OCI-LY1 (cell line): Measurements from ENCODE around the gene NDST4.

ENCODE experiments used
- H2AFZ ChIP-seq: fragments of 200-600 bp; sonication (generic), shearing (Covaris generic); 2 replicates; pipeline ENCODE4 v1.6.0; 2014; ENCODE audit warnings: antibody characterized with exemption, mild to moderate bottlenecking, low read length
- H3F3A ChIP-seq: fragments of 200-600 bp; sonication (generic), shearing (Covaris generic); 2 replicates; pipeline ENCODE4 v1.6.0; 2014; ENCODE audit warnings: mild to moderate bottlenecking, antibody characterized with exemption, low read length, moderate library complexity; ENCODE audit not compliant: insufficient read depth
- H3K27ac ChIP-seq: fragments of 200-600 bp; sonication (generic); 2 replicates; pipeline ENCODE4 v1.5.1; 2014; ENCODE audit warnings: low read length, mixed run types, mild to moderate bottlenecking, low read depth; ENCODE audit not compliant: poor library complexity, severe bottlenecking
- H3K27me3 ChIP-seq: fragments of 200-600 bp; sonication (generic); 2 replicates; pipeline ENCODE4 v1.6.0; 2014; ENCODE audit warnings: antibody characterized with exemption, mild to moderate bottlenecking, low read length, moderate library complexity; ENCODE audit not compliant: insufficient read depth
- H3K36me3 ChIP-seq: fragments of 200-600 bp; sonication (generic); 2 replicates; pipeline ENCODE4 v1.6.1; 2014; ENCODE audit warnings: mild to moderate bottlenecking, antibody characterized with exemption, low read length, moderate library complexity, mixed read lengths; ENCODE audit not compliant: insufficient read depth
- H3K4me1 ChIP-seq: fragments of 200-600 bp; sonication (generic); 2 replicates; pipeline ENCODE4 v1.5.1; 2014; ENCODE audit warnings: mild to moderate bottlenecking, low read length, moderate library complexity; ENCODE audit not compliant: insufficient read depth, severe bottlenecking
- H3K4me2 ChIP-seq: fragments of 200-600 bp; sonication (generic), shearing (Covaris generic); 2 replicates; pipeline ENCODE4 v1.6.1; 2014; ENCODE audit warnings: low read length
- H3K4me3 ChIP-seq: fragments of 200-600 bp; sonication (generic); 2 replicates; pipeline ENCODE4 v1.5.1; 2014; ENCODE audit warnings: low read length, low read depth, mild to moderate bottlenecking, mixed read lengths; ENCODE audit not compliant: poor library complexity, severe bottlenecking
- H3K79me2 ChIP-seq: fragments of 200-600 bp; shearing (Covaris generic); 2 replicates; pipeline ENCODE4 v1.6.1; 2016; ENCODE audit warnings: mixed run types, low read length, mixed read lengths; ENCODE audit not compliant: insufficient read depth
- H3K9ac ChIP-seq: fragments of 200-600 bp; sonication (generic), shearing (Covaris generic); 2 replicates; pipeline ENCODE4 v1.6.1; 2014; ENCODE audit warnings: mild to moderate bottlenecking, low read length, mixed read lengths
- H3K9me2 ChIP-seq: fragments of 200-600 bp; sonication (generic), shearing (Covaris generic); 2 replicates; pipeline ENCODE4 v1.6.1; 2014; ENCODE audit warnings: low read depth, mild to moderate bottlenecking, low read length, mixed read lengths
- H3K9me3 ChIP-seq: fragments of 200-600 bp; shearing (Covaris generic); 2 replicates; pipeline ENCODE4 v1.6.1; 2014; ENCODE audit warnings: low read length, mixed read lengths
- H4K20me1 ChIP-seq: fragments of 200-600 bp; sonication (generic), shearing (Covaris generic); 2 replicates; pipeline ENCODE4 v1.6.0; 2016; ENCODE audit warnings: mild to moderate bottlenecking, low read length; ENCODE audit not compliant: insufficient read depth
- EZH2 ChIP-seq: fragments of 200-600 bp; sonication (generic), shearing (Covaris generic); IDR thresholded peaks from 2 replicates; pipeline ENCODE4 v1.8.0; 2017; ENCODE audit warnings: borderline replicate concordance, mixed run types, mild to moderate bottlenecking, antibody characterized with exemption, low read length, moderate library complexity, mixed read lengths
- TF ChIP-seq, protein P1 (sequence below): fragments of 200-600 bp; sonication (generic), shearing (Covaris generic); IDR thresholded peaks from 2 replicates; pipeline ENCODE4 v1.5.1; 2017; ENCODE audit warnings: mild to moderate bottlenecking, antibody characterized with exemption, low read length, moderate library complexity, mixed read lengths

Gene NDST4

GRCh38 chr4:115149106-115149505, 35.7 kb upstream of the NDST4 start:
- Histone ChIP-seq H3K4me2 (no peak overlapping the region), H3K27ac (no peak overlapping the region), H3K9me3 (no peaks in the 10 kb centered on the region), H3K27me3 (no peaks in the 10 kb centered on the region), H3K9me2 (no peaks in the 10 kb centered on the region), H3K4me1 (no peaks in the 10 kb centered on the region), H3F3A (no peaks in the 10 kb centered on the region), H3K9ac (no peak overlapping the region), H2AFZ (no peak overlapping the region), H3K36me3 (no peaks in the 10 kb centered on the region), H4K20me1 (no peaks in the 10 kb centered on the region), H3K79me2 (no peaks in the 10 kb centered on the region), H3K4me3 (no peak overlapping the region)
- TF ChIP-seq, protein P1, sequence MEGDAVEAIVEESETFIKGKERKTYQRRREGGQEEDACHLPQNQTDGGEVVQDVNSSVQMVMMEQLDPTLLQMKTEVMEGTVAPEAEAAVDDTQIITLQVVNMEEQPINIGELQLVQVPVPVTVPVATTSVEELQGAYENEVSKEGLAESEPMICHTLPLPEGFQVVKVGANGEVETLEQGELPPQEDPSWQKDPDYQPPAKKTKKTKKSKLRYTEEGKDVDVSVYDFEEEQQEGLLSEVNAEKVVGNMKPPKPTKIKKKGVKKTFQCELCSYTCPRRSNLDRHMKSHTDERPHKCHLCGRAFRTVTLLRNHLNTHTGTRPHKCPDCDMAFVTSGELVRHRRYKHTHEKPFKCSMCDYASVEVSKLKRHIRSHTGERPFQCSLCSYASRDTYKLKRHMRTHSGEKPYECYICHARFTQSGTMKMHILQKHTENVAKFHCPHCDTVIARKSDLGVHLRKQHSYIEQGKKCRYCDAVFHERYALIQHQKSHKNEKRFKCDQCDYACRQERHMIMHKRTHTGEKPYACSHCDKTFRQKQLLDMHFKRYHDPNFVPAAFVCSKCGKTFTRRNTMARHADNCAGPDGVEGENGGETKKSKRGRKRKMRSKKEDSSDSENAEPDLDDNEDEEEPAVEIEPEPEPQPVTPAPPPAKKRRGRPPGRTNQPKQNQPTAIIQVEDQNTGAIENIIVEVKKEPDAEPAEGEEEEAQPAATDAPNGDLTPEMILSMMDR: no peak
- no peak for TF ChIP-seq EZH2

DNA sequence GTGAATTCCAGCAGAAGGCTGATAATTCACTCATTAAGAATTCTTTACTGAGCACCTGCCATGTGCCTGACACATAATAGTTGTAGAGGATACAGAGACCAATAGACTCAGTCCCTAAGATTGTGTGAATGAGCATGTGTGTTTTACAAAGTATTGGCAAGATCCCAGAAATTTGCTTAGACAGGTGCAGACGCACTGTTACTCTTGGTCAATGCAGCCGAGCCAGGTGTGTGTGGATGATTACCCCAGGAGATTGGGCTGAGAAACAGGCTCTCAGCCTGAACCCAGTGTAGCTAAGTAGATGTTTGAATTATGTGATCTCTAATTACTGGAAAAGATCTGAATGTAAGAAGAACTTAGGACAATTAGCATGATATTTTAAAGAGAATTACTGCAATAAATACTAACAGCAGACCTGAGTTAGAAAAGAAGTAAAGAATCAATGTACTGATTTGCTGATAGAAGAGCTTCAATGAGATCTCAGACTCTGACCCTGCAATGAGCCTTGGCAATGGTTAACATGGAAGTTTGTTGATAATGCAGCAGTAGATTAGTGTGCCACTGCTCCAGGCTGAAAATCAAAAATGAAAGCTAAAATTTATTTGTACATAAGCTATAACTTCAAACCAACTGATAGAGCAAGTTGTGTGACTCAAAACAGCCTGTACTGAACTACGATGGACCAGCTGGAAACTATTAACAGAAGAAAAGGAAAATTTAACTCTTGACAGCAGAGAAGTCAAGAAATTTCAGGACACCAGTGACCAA, 32.2 kb upstream of the NDST4 start:
- H3K4me3 ChIP-seq: no peak overlapping the region
- H2AFZ ChIP-seq: no peak overlapping the region
- H3K9me3 ChIP-seq: no peaks in the 10 kb centered on the region
- TF ChIP-seq, protein P1: no peak
- TF ChIP-seq EZH2: no peak
- no peaks in the 10 kb centered on the region for H3K27me3 ChIP-seq
- no peaks in the 10 kb centered on the region for H4K20me1 ChIP-seq
- no peak overlapping the region for H3K4me2 ChIP-seq
- no peak overlapping the region for H3K27ac ChIP-seq
- no peaks in the 10 kb centered on the region for H3K36me3 ChIP-seq
- no peaks in the 10 kb centered on the region for H3F3A ChIP-seq
- no peaks in the 10 kb centered on the region for H3K4me1 ChIP-seq
- H3K9me2 ChIP-seq: no peaks in the 10 kb centered on the region
- H3K9ac ChIP-seq: no peak overlapping the region
- H3K79me2 ChIP-seq: no peaks in the 10 kb centered on the region

DNA sequence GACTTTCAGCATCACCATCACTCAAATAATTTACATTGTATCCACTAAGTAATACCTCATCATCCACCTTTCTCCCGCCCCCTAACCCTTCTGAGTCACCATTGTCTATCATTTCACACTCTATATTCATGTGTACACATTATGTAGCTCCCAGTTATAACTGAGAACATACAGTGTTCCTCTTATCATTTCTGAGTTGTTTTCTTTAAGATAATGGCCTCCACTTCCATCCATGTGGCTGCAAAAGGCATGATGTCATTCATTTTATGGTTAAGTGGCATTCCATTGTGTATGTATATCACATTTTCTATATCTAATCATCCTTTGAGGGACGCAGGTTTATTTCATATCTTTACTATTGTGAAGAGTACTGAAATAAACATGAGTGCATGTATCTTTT, 14.6 kb upstream of the NDST4 start:
- Histone ChIP-seq H3K9ac (no peak overlapping the region), H3K4me2 (no peak overlapping the region), H3K27ac (no peak overlapping the region), H3K9me2 (no peaks in the 10 kb centered on the region), H4K20me1 (no peaks in the 10 kb centered on the region), H2AFZ (no peak overlapping the region), H3K4me1 (no peaks in the 10 kb centered on the region), H3K79me2 (no peaks in the 10 kb centered on the region), H3K9me3 (no peaks in the 10 kb centered on the region), H3K36me3 (no peaks in the 10 kb centered on the region), H3K27me3 (no peaks in the 10 kb centered on the region), H3K4me3 (no peak overlapping the region), H3F3A (no peaks in the 10 kb centered on the region)
- TF ChIP-seq, protein P1: no peak
- no peak for TF ChIP-seq EZH2
